ENCODE data around the gene LBX2.

DNA sequence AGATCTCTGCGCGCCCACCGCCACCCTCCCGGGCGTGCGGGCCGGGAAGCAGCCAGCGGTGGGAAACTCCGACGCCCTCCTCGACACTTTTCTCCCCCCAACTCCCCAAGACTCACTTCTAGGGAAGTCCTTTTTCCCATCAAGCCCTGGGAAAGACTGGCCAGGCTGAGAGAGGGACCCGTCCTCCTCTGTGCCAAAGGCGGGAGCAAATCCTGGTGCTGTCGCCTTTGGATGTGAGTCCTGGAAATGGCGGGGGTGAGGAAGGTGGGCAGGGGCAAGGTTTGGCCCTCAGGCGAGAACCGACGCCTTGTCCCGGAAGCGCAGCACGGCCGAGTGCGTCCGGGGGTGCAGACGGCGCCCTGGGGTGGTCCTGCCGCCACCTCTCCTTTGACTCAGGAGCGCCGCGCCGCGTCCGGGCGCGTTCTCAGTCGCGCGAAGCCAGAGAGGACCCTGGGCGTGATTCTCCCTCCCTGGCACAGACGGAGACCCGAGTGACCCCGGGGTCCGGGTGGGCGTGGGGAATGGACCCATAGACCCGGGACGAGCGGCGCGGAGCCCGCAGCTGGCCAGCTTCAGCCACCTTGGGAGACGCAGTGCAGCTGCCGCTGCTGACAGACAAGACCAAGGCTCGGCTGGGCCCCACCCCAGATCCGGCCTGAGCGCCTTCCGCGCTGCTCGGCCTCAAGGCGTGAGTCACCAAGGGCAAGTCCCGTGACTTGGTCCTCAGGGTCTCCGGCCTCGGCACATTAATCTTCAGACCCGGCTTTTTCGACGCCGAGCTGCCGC is 3.5 kb upstream of the LBX2 start:
- TF ChIP-seq, protein P1, sequence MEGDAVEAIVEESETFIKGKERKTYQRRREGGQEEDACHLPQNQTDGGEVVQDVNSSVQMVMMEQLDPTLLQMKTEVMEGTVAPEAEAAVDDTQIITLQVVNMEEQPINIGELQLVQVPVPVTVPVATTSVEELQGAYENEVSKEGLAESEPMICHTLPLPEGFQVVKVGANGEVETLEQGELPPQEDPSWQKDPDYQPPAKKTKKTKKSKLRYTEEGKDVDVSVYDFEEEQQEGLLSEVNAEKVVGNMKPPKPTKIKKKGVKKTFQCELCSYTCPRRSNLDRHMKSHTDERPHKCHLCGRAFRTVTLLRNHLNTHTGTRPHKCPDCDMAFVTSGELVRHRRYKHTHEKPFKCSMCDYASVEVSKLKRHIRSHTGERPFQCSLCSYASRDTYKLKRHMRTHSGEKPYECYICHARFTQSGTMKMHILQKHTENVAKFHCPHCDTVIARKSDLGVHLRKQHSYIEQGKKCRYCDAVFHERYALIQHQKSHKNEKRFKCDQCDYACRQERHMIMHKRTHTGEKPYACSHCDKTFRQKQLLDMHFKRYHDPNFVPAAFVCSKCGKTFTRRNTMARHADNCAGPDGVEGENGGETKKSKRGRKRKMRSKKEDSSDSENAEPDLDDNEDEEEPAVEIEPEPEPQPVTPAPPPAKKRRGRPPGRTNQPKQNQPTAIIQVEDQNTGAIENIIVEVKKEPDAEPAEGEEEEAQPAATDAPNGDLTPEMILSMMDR (IDR thresholded peaks at IDR 0.05): peak; percentile 75
- no peak for TF ChIP-seq ZFX (IDR thresholded peaks at IDR 0.05; ENCODE audit: borderline replicate concordance)
